ENCODE results near the gene TM7SF3. TPM values are rescaled to one million over a fixed set of nuclear protein-coding genes. Genes with fewer than 3 reads are reported as not detected.
A peak's percentile ranks its signal among the peaks of the same experiment; 100 is the strongest.
"Not testable (repeated sequence)": the region's sequence is repeated elsewhere in the genome, so short reads cannot be mapped to it uniquely, and the experiment has no call there.

Gene TM7SF3
- total RNA-seq, 4 donors from 2014 or later = 31.8 to 50.7 (median 40.5) TPM

GRCh38 chr12:27048822-27049752 lies 34.9 kb upstream of the TM7SF3 start:
- Histone ChIP-seq H3K4me1 (no peaks in the 10 kb centered on the region), H3K27me3 (no peaks in the 10 kb centered on the region), H3K27ac (replicated peaks in 1 of 4) (no peak overlapping the region), H3K9me3 (peaks cover 0 to under 1% (median 0%) of the 10 kb centered on the region in 4 donors), H3K4me3 (no peak overlapping the region), H3K36me3 (no peaks in the 10 kb centered on the region)
- WGBS = 81% methylated on average over 4 of the region's 4 CpGs
- DNase-seq (ENCODE audit: extremely low spot score) = no peak
- intact Hi-C loops (cut with DNase I) = no loop called here
- TF ChIP-seq EP300 (IDR thresholded peaks at IDR 0.05) = no peak
- TF ChIP-seq CTCF (IDR thresholded peaks at IDR 0.05) = no peak
- TF ChIP-seq POLR2A (IDR thresholded peaks at IDR 0.05; ENCODE audit: low read depth) = no peak
- TF ChIP-seq POLR2AphosphoS5 (IDR thresholded peaks at IDR 0.05) = no peak

- not testable (repeated sequence) for H3K27me3 ChIP-seq
Measured at GRCh38 chr12:27042018-27042417, 27.8 kb upstream of the TM7SF3 start.

GRCh38 chr12:27040637-27041036 lies 26.5 kb upstream of the TM7SF3 start:
- DNase-seq (ENCODE audit: extremely low spot score); H3K4me1 ChIP-seq; H3K9me3 ChIP-seq; H3K27me3 ChIP-seq; intact Hi-C loops (cut with DNase I); H3K27ac ChIP-seq (replicated peaks in 1 of 4); H3K4me3 ChIP-seq; H3K36me3 ChIP-seq: not testable (repeated sequence)
- 96% methylated on average over 2 of the region's 4 CpGs for WGBS

More at GRCh38 chr12:27042018-27042417, 27.8 kb upstream of the TM7SF3 start:
- H3K36me3 ChIP-seq; intact Hi-C loops (cut with DNase I); H3K27ac ChIP-seq (replicated peaks in 1 of 4); H3K4me3 ChIP-seq; H3K9me3 ChIP-seq; H3K4me1 ChIP-seq; DNase-seq (ENCODE audit: extremely low spot score): not testable (repeated sequence)
- 92% methylated on average over 1 of the region's 1 CpG for WGBS

GRCh38 chr12:27034607-27035293 lies 20.6 kb upstream of the TM7SF3 start:
- peak; percentile 26 for DNase-seq (ENCODE audit: extremely low spot score)
- H3K4me3 ChIP-seq = no peak overlapping the region
- H3K27me3 ChIP-seq = no peaks in the 10 kb centered on the region
- no peaks in the 10 kb centered on the region for H3K4me1 ChIP-seq
- WGBS = 92% methylated on average over 21 of the region's 21 CpGs
- TF ChIP-seq EP300 (IDR thresholded peaks at IDR 0.05) (no peak), CTCF (IDR thresholded peaks at IDR 0.05) (no peak), POLR2A (IDR thresholded peaks at IDR 0.05; ENCODE audit: low read depth) (no peak), POLR2AphosphoS5 (IDR thresholded peaks at IDR 0.05) (no peak)
- no peak overlapping the region for H3K27ac ChIP-seq (replicated peaks in 1 of 4)
- no peaks in the 10 kb centered on the region for H3K9me3 ChIP-seq
- peaks cover 16 to 54% (median 38%) of the 10 kb centered on the region in 4 donors for H3K36me3 ChIP-seq
- intact Hi-C loops (cut with DNase I) = no loop called here

GRCh38 chr12:27032679-27033078 lies 18.5 kb upstream of the TM7SF3 start:
- intact Hi-C loops (cut with DNase I) = no loop called here
- no peak overlapping the region for H3K27ac ChIP-seq (replicated peaks in 1 of 4)
- peak; percentile 31 for DNase-seq (ENCODE audit: extremely low spot score)
- H3K36me3 ChIP-seq = peaks cover 26 to 66% (median 59%) of the 10 kb centered on the region in 4 donors
- no peaks in the 10 kb centered on the region for H3K9me3 ChIP-seq
- H3K27me3 ChIP-seq = no peaks in the 10 kb centered on the region
- no peaks in the 10 kb centered on the region for H3K4me1 ChIP-seq
- no peak overlapping the region for H3K4me3 ChIP-seq
- TF ChIP-seq EP300 (IDR thresholded peaks at IDR 0.05) (no peak), POLR2A (IDR thresholded peaks at IDR 0.05; ENCODE audit: low read depth) (no peak), POLR2AphosphoS5 (IDR thresholded peaks at IDR 0.05) (no peak), CTCF (IDR thresholded peaks at IDR 0.05) (no peak)
- WGBS = 88% methylated on average over 3 of the region's 3 CpGs
